Ecto neural progenitor cell (in vitro differentiated cells): Measurements from ENCODE around the gene GRB7.
A peak's percentile ranks its signal among the peaks of the same experiment; 100 is the strongest.
"Not testable (repeated sequence)": the region's sequence is repeated elsewhere in the genome, so short reads cannot be mapped to it uniquely, and the experiment has no call there.

Source experiments
- DNase-seq: peaks from one replicate; pipeline ENCODE4 v3.0.0-alpha.2; 2018; ENCODE audit warnings: low spot score

Gene GRB7

DNA sequence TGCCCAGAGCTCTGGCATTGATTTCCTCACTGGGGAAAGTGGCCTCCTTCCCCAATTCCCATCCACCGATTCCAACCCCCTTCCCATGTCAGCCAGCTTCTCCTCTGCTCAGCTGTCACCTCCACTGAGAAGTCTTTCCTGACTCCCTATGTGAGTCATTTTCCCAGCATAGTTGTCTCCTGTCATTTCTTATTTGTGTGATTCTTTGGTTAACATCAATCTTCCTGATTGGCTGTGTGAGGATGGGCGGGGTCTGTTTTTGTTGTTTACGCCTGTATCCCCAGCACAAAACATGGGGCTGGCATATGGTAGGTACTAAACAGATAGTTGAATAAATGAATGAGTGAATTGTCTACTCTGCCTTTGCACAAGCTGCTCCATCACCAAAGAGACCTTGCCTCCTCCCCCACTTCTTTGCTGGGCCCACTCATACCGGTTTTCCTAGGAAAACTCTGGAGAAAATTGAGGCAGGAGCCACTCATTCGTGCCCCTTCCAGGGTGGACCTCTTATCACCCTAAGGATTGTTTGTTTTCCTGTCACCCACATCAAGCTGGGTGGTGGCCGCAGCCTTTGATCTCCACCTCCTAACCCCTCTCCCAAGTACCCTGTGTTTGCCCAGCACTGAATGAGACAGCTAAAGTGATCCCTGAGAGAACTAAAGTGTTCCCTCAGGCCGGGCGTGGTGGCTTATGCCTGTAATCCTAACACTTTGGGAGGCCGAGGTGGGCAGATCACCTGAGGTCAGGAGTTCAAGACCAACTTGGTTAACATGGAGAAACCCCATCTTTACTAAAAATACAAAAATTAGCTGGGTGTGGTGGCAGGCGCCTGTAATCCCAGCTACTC, 1.2 kb upstream of the GRB7 start:
- no peak for DNase-seq

DNA sequence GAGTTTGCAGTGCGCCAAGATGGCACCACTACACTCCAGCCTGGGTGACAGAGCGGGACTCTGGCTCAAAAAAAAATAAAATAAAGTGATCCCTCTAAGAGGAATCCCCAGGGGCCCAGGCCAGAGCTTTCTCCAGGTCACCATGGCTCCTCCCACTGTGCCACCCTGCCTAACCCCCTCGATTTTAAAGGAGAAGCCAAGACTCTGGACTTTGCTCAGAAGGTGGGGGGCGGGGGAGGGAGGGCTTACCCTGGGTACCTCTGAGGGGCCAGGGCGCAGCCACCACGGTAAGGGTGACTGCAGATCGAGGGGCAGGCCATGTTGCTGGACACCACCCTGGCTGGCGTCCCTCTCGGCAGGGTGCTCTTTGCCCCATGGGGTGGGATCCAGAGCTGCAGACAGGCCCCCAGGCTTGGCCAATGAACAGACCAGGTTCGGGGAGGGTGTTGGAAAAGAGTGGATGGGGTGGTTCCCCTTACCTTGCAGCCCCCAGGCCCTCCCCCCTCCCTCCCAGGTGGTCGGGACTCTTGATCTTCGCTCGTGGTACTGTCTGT, 455 bp upstream of the GRB7 start:
- DNase-seq: no peak

- peak; percentile 76 for DNase-seq
Observed at GRCh38 chr17:39738568-39738901, 797 bp downstream of the GRB7 start.

GRCh38 chr17:39738983-39739884, 1.5 kb downstream of the GRB7 start:
- peak; percentile 74 for DNase-seq

- DNase-seq: no peak
Observed at GRCh38 chr17:39739885-39740356, 2.2 kb downstream of the GRB7 start.

DNA sequence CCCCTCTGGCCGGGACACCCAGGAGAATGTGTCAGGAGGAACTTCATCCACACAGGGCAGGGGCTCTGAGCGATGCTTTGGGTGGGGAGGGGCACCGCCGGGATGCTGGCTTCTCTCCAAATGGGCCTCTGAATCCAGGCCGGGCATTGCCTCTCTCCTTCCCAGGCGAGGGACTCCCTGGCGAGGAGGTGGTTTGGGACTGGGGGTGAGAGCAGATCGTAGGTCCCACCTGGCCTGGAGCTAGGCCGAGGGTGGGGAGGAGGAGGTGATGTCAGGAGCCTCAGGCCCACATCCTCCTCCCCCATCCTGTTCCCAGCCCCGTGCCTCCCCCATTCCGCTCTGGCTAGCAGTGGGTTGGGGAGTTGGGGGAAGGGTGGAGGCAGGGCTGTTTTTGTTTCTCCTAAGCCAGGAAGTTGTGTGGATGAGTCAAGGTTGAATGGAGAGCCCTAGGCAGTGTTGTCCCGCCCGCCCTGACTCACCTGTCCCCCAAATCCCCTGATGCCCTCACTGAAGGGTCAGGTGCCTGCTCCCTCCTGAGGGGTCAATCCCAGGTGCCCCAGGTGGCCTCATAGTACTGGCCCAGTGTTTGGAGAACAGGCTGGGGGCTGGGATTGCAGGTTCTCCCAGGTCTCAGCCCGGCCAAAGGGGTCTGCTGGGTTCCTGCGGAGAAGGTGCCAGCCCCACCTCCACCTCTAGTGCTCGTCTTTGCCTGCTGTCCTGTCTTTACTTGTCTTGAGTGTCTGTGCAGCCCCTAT, 2.8 kb downstream of the GRB7 start:
- DNase-seq: no peak

DNA sequence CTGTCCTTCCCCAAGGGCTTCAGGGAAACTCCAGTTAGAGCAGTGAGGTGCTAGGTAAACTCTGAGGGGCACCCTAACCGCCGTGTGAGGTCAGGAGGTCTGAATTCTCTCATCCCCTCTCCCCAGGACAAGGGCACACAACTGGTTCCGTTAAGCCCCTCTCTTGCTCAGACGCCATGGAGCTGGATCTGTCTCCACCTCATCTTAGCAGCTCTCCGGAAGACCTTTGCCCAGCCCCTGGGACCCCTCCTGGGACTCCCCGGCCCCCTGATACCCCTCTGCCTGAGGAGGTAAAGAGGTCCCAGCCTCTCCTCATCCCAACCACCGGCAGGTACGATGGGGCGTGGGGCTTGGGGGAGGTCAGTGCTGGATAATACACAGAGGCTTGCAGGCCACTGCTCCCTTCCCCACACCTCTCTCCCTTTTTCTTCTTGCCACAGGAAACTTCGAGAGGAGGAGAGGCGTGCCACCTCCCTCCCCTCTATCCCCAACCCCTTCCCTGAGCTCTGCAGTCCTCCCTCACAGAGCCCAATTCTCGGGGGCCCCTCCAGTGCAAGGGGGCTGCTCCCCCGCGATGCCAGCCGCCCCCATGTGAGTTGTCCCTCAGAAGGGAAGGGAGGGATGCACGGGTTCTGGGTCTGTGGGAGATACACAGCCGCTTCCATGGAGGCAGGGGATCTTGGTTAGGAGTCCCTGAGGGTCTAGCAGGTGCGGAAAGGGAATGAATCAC, 4.6 kb downstream of the GRB7 start:
- no peak for DNase-seq

- DNase-seq: no peak
Observed at GRCh38 chr17:39742856-39743436, 5.2 kb downstream of the GRB7 start.

GRCh38 chr17:39744075-39744835, 6.5 kb downstream of the GRB7 start:
- DNase-seq: no peak

- DNase-seq: no peak
Observed at GRCh38 chr17:39744836-39745215, 7.1 kb downstream of the GRB7 start.

DNA sequence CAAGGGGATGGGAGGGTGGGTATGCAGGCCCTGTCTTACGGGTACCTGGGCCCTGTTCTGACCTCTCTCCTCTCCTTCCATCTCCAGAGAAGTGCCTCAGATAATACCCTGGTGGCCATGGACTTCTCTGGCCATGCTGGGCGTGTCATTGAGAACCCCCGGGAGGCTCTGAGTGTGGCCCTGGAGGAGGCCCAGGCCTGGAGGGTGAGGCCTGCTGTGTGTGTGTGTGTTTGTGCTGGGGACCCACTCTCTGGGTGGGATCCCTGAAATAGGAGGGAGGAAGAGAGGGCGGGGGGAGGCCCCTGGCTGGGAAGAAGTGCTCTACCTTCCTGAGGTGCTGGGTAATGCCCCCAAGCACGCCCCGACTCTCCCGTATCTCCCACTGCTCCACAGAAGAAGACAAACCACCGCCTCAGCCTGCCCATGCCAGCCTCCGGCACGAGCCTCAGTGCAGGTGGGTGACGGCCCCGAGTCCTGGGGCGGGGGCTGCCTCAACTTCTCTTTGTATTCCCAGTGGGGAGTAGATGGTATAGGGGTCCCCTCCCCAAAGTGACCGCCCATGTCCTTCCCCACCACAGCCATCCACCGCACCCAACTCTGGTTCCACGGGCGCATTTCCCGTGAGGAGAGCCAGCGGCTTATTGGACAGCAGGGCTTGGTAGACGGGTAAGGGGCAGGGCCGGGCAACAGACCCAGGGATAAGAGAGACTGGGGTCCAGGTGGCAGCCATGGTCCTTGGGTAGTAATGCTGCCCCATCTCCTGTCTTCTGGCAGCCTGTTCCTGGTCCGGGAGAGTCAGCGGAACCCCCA, 7.8 kb downstream of the GRB7 start:
- DNase-seq: no peak

GRCh38 chr17:39746145-39746461, 8.4 kb downstream of the GRB7 start:
- no peak for DNase-seq

GRCh38 chr17:39747745-39748144, 10.0 kb downstream of the GRB7 start:
- DNase-seq: no peak

DNA sequence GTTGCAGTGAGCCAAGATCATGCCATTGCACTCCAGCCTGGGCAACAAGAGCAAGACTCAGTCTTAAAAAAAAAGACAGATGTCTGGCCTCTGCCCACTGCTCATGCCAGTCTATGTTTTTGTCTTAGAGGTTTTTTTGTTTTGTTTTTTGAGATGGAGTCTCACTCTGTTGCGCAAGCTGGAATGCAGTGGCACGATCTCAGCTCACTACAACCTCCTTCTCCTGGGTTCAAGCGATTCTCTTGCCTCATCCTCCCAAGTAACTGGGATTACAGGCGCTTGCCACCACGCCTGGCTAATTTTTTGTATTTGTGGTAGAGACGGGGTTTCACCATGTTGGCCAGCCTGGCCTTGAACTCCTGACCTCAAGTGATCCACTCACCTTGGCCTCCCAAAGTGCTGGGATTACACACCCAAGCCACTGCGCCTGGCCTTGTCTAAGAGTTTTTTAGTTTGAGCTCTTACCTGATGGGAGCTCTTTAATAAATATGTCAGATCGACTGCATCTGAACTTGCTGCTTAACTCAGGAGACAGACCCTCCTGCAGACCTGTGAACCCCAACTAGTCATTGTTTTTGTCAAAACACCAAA, 10.8 kb downstream of the GRB7 start:
- DNase-seq: not testable (repeated sequence)

GRCh38 chr17:39750131-39751015, 12.6 kb downstream of the GRB7 start:
- no peak for DNase-seq

DNA sequence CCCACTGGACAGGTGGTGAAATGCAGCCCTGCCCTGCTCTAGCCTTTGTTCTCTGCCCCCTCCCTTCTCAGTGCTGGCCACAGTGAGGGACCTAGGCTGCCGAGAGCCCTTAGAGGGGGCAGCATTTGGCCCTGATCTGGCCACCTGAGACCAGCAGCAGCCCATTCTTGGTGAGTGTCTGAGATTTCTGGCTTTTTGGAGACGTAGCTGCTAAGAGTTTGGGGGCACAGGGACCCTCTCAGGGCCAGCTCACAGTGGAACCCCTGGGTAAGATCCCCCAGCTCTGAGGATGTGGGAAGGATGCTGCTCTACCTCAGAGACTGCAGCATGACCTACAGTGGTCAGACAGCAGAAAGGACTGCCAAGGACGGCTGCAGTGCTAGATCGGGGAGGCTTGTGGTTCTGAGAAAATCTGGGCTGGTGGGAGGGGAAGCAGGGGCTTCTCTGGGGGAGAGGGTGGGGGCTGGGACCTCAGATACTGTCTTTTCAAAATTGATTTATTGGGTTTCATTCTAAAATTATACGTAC, 13.3 kb downstream of the GRB7 start:
- no peak for DNase-seq

DNA sequence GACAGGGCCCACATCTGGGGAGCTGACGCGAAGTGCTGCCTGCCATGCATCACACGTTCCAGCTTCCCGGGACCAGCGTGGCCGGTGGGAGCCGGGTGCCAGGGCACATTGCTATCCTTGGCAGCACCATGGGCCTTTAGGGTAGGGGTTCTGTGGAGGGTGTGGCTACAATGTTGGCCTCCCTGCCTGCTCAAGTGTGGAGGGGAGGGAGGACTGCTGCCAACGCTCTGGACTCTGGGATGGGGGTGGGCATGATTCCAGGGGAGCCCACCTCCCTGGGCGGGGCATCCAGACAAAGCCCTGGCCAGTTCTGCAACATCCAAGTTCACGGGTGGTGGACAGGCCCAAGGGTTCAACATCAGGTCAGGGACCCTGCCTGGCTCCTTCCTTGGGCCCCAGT, 13.9 kb downstream of the GRB7 start:
- no peak for DNase-seq
